CD4-positive, CD25-positive, alpha-beta regulatory T cell (primary cell): ENCODE results near the gene EDN3. TPM values are rescaled to one million over a fixed set of nuclear protein-coding genes. Genes with fewer than 3 reads are reported as not detected.

Experiments
- ATAC-seq, 2 donors: fragments of 150-1000 bp; cut with Tn5 transposase; one replicate each; pipeline ENCODE4 v1.10.0; 2021; ENCODE audit warnings: low read depth in 2 of 2, moderate number of reproducible peaks in 2 of 2, moderate library complexity in 1 of 2
- DNase-seq, 3 donors: peaks; one replicate each; pipeline versions ENCODE4 v3.0.0 to v3.0.0-alpha.2; 2012 to 2022; ENCODE audit warnings: mixed read lengths in 1 of 3
- H3K27ac ChIP-seq: one replicate; pipeline ENCODE4 v1.7.0; 2013; ENCODE audit warnings: mild to moderate bottlenecking, low read length; ENCODE audit not compliant: insufficient read depth, poor library complexity, severe bottlenecking
- H3K27me3 ChIP-seq: one replicate; pipeline ENCODE4 v1.7.0; 2013; ENCODE audit warnings: low read length; ENCODE audit not compliant: control insufficient read depth, insufficient read depth
- H3K36me3 ChIP-seq: one replicate; pipeline ENCODE4 v1.7.0; 2013; ENCODE audit warnings: mild to moderate bottlenecking, low read length, moderate library complexity; ENCODE audit not compliant: control insufficient read depth, insufficient read depth
- H3K4me1 ChIP-seq: 2 replicates; pipeline ENCODE4 v1.7.0; 2013; ENCODE audit warnings: mild to moderate bottlenecking, low read length; ENCODE audit not compliant: insufficient read depth, control insufficient read depth, poor library complexity, severe bottlenecking
- H3K4me3 ChIP-seq: one replicate; pipeline ENCODE4 v1.7.0; 2013; ENCODE audit warnings: low read depth, mild to moderate bottlenecking, low read length, moderate library complexity
- H3K9me3 ChIP-seq, 2 experiments: 1 replicate in 1 of 2; 2 replicates in 1 of 2; pipeline ENCODE4 v1.7.0; 2013; ENCODE audit warnings: low read length in 2 of 2, mild to moderate bottlenecking in 1 of 2, moderate library complexity in 1 of 2; ENCODE audit not compliant: control insufficient read depth in 2 of 2
- H3K27ac Mint-ChIP-seq, 3 donors: one replicate each; pipeline ENCODE4 v1.8.0; 2020 to 2022; ENCODE audit warnings: mild to moderate bottlenecking in 3 of 3, mixed read lengths in 3 of 3, moderate library complexity in 2 of 3
- H3K27me3 Mint-ChIP-seq: one replicate; pipeline ENCODE4 v1.8.0; 2022; ENCODE audit warnings: mild to moderate bottlenecking, mixed read lengths
- H3K36me3 Mint-ChIP-seq: one replicate; pipeline ENCODE4 v1.8.0; 2020; ENCODE audit warnings: mixed read lengths
- H3K4me1 Mint-ChIP-seq, 4 donors: one replicate each; pipeline ENCODE4 v1.8.0; 2020 to 2022; ENCODE audit warnings: mixed read lengths in 4 of 4, mild to moderate bottlenecking in 1 of 4
- H3K4me3 Mint-ChIP-seq, 4 donors: one replicate each; pipeline ENCODE4 v1.8.0; 2020 to 2022; ENCODE audit warnings: mild to moderate bottlenecking in 4 of 4, mixed read lengths in 4 of 4, moderate library complexity in 3 of 4
- H3K9me3 Mint-ChIP-seq, 7 donors: one replicate each; pipeline ENCODE4 v1.8.0; 2020 to 2022; ENCODE audit warnings: mixed read lengths in 7 of 7, mild to moderate bottlenecking in 3 of 7, moderate library complexity in 2 of 7
- polyA plus RNA-seq, 4 donors: library from polyadenylated mRNA; unstranded; fragments of 300-500 nt; fragmentation: Illumina TruSeq; gene quantifications; one replicate each; pipeline ENCODE4 v1.2.3, GENCODE V29; 2021
- total RNA-seq: library from RNA; stranded (reverse); gene quantifications from one replicate; pipeline ENCODE4 v1.2.3, GENCODE V29; 2022

EDN3 gene
- total and polyA plus RNA-seq, 5 donors from 2014 or later = 0.44 TPM; not detected in 4

DNA sequence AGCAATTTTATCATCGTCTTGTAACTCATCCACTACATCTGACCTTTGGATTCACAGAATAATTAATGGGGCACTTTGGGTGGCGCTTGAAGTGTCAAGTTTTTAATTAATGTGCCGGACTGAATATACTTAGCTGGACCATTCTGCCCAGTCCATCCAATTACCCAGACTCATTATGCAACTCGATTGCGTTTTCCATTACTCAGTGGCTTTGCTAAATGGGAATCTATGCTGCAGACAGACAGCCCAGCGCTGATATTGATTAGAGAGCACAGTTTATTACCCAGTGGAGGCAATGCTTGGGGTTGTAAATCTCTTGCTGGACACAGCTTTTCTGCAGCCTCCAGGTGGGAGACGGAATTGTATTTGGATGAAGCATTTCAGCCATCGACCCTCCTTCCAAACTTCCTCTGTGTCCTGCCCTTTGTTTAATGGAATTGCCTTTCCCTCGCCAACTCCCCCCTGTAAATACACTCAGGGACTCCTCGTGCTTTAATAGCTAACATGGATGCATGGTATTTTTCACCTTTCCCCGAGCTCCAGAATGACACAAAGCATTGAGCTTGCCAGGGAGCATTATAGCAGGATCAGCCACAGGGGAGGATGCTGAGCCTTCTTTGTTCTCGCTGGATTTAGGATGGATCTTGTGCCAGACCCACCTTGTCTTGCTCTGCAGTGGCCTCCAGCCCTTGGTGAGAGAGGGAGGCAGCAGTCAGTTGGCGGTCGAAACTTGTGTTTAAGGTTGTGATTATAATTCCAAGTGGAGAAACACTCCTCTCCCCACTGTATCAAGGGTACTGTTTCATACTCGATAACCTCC is 59.7 kb downstream of the EDN3 start:
- Mint-ChIP-seq H3K9me3 (no peaks in the 10 kb centered on the region), H3K27me3 (peaks cover 8% of the 10 kb centered on the region), H3K36me3 (no peaks in the 10 kb centered on the region), H3K4me3 (no peak overlapping the region), H3K27ac (no peak overlapping the region), H3K4me1 (no peaks in the 10 kb centered on the region)
- Histone ChIP-seq H3K36me3 (no peaks in the 10 kb centered on the region), H3K27me3 (peaks cover 3% of the 10 kb centered on the region), H3K9me3 (no peaks in the 10 kb centered on the region), H3K27ac (no peak overlapping the region), H3K4me3 (no peak overlapping the region), H3K4me1 (no peaks in the 10 kb centered on the region)
- no peak for DNase-seq
- ATAC-seq = no peak

DNA sequence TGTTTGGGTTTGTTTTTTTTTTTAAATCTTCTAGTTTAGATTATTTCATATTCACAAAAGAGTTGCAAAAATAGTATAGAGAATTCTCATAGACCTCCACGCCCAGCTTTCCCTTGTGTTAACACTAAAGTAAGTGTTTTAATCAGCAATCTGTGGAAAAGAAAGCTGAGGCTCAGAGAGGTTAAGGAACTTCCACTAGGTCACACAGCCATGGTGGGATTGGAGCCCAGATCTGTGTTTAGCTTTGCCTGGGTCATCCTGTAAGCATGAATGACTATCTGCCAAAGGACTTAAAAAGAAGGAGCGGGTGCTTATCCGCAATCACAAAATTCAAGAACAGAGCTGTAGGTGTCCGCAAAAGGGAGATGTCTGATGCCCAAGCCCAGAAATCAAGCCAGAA is 60.5 kb downstream of the EDN3 start:
- no peaks in the 10 kb centered on the region for H3K9me3 Mint-ChIP-seq
- no peak overlapping the region for H3K4me3 ChIP-seq
- H3K4me3 Mint-ChIP-seq = no peak overlapping the region
- no peaks in the 10 kb centered on the region for H3K9me3 ChIP-seq
- H3K27ac ChIP-seq = no peak overlapping the region
- peaks cover 8% of the 10 kb centered on the region for H3K27me3 Mint-ChIP-seq
- H3K36me3 Mint-ChIP-seq = no peaks in the 10 kb centered on the region
- peaks cover 3% of the 10 kb centered on the region for H3K27me3 ChIP-seq
- DNase-seq (no peak), ATAC-seq (no peak)
- no peaks in the 10 kb centered on the region for H3K4me1 Mint-ChIP-seq
- no peaks in the 10 kb centered on the region for H3K4me1 ChIP-seq
- H3K36me3 ChIP-seq = no peaks in the 10 kb centered on the region
- H3K27ac Mint-ChIP-seq = no peak overlapping the region

DNA sequence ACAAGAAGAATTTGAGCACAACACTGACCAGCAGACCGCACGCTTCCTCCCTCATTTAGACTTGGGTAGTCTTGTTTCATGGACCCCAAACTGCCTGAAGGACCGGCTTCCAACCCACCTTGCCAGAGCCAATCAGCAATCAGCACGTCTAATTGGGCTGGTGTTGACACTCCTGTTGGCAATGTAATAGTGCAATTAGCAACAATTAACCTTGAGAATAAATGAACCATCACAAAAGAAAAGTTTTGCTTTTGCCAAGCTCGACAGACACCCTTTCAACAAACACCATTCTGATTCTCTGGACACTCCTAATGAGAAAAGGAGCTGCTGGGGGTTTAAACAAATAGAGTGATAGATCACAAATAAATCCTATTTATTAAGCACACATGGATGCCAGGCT is 61.0 kb downstream of the EDN3 start:
- Mint-ChIP-seq H3K4me3 (no peak overlapping the region), H3K27me3 (peaks cover 8% of the 10 kb centered on the region), H3K9me3 (no peaks in the 10 kb centered on the region), H3K27ac (no peak overlapping the region), H3K4me1 (no peaks in the 10 kb centered on the region), H3K36me3 (no peaks in the 10 kb centered on the region)
- H3K9me3 ChIP-seq = no peaks in the 10 kb centered on the region
- no peak overlapping the region for H3K4me3 ChIP-seq
- no peak for ATAC-seq
- H3K27ac ChIP-seq = no peak overlapping the region
- H3K4me1 ChIP-seq = no peaks in the 10 kb centered on the region
- H3K27me3 ChIP-seq = peaks cover 3% of the 10 kb centered on the region
- no peak for DNase-seq
- no peaks in the 10 kb centered on the region for H3K36me3 ChIP-seq

DNA sequence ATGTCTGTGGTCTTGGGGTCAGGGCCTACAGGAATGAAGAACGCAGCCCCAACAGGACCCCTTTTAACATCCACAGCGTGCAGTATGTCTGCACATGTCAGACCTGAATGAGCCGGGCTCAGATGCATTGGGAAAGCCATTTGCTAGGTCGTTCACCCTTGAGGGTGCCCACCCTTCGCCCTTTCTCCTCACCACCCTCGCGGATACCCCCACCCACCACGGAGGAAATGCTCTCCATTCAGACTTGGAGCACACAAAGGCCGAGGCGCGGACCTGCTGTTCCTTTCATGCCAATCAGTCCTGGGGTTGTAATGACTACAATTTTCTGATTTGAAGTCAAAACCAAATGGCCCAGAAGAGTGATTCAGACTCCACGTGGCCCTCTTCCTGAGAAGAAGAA is 62.7 kb downstream of the EDN3 start:
- no peak for DNase-seq
- no peaks in the 10 kb centered on the region for H3K9me3 ChIP-seq
- no peak for ATAC-seq
- H3K27me3 Mint-ChIP-seq = peaks cover 8% of the 10 kb centered on the region
- H3K36me3 ChIP-seq = no peaks in the 10 kb centered on the region
- no peak overlapping the region for H3K27ac ChIP-seq
- no peaks in the 10 kb centered on the region for H3K4me1 ChIP-seq
- H3K4me1 Mint-ChIP-seq = no peaks in the 10 kb centered on the region
- no peaks in the 10 kb centered on the region for H3K9me3 Mint-ChIP-seq
- H3K4me3 Mint-ChIP-seq = no peak overlapping the region
- H3K27me3 ChIP-seq = peaks cover 3% of the 10 kb centered on the region
- no peak overlapping the region for H3K4me3 ChIP-seq
- H3K36me3 Mint-ChIP-seq = no peaks in the 10 kb centered on the region
- no peak overlapping the region for H3K27ac Mint-ChIP-seq

DNA sequence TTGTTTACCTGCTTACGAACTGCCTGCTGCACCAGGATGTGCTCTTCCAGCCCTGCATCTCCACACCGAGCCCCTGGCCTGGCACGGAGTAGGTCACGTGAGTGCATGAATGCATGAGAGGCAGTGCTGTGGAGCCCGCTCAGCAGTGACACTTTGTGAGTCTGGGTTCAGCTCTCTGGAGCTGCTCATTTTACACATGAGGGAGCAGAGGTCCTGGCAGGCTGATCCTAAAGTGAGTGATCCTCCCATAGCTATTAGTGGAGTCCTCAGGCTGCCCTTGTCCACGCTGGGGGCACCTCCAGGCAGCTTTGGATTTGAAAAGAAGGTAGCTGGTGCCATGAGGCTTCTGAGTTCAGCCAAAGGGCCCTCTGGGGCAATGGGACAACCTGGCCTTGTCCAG is 64.2 kb downstream of the EDN3 start:
- Mint-ChIP-seq H3K9me3 (no peaks in the 10 kb centered on the region), H3K27me3 (peaks cover 7% of the 10 kb centered on the region), H3K36me3 (no peaks in the 10 kb centered on the region), H3K4me3 (no peak overlapping the region), H3K4me1 (no peaks in the 10 kb centered on the region), H3K27ac (no peak overlapping the region)
- Histone ChIP-seq H3K4me3 (no peak overlapping the region), H3K9me3 (no peaks in the 10 kb centered on the region), H3K4me1 (no peaks in the 10 kb centered on the region), H3K27me3 (peaks cover 3% of the 10 kb centered on the region), H3K36me3 (no peaks in the 10 kb centered on the region), H3K27ac (no peak overlapping the region)
- DNase-seq = no peak
- ATAC-seq = no peak

DNA sequence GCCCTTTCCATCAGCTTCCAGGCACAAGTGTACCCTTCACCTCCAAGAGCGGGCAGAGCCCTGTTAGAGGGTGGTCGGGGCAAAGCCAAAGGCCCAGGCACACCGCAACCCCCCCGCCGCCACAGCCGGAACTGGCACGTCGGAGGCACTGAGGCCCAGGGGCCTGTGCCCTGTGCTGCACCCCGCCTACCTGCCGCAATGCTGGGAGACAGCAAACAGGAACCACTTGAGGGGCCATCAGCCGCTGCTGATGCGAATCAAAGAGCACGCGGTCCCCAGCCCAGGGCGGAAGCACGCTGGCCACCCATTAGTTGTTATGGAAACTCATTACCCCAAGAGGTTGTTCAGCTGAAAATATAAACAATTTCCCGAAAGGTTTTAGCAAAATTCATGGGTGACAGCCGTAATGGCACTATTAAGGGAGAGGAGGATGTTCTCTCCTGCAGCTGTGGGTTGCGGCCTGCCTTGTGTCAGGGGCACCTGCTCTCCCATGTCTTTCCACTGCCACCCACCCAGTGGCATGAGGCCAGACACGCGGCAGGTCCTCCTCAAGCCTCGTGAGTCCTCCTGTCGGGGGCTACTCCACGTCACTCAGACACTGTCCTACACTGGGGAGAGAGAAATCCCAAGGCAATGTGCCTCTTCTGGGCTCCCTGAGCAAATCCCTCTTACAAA is 65.3 kb downstream of the EDN3 start:
- Histone ChIP-seq H3K4me3 (no peak overlapping the region), H3K9me3 (no peaks in the 10 kb centered on the region), H3K27ac (no peak overlapping the region), H3K4me1 (no peaks in the 10 kb centered on the region), H3K27me3 (peaks cover 3% of the 10 kb centered on the region), H3K36me3 (no peaks in the 10 kb centered on the region)
- Mint-ChIP-seq H3K4me3 (no peak overlapping the region), H3K4me1 (no peaks in the 10 kb centered on the region), H3K9me3 (no peaks in the 10 kb centered on the region), H3K27me3 (peaks cover 5% of the 10 kb centered on the region), H3K27ac (no peak overlapping the region), H3K36me3 (no peaks in the 10 kb centered on the region)
- no peak for DNase-seq
- no peak for ATAC-seq

DNA sequence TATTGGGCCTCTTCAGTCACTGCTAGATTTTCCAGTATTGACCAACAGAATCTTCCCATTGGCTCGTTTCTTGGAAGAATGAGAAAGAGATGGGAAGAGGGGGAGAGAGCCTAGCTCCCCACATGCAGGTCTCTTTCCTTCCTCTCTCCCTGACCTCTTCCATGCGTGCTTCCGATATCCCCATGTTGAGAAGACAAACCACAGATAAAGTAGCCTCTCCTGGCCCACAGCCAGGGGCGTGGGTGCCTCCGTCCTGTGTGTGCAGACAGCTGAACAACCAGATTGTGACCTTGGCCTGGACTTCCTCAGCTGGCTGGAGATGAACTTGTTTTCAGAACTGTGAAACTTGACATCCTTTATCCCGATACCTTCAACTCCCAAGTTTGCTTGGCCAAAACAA is 71.0 kb downstream of the EDN3 start:
- Histone ChIP-seq H3K4me3 (no peak overlapping the region), H3K27ac (no peak overlapping the region), H3K4me1 (no peaks in the 10 kb centered on the region), H3K9me3 (no peaks in the 10 kb centered on the region), H3K36me3 (no peaks in the 10 kb centered on the region), H3K27me3 (no peaks in the 10 kb centered on the region)
- Mint-ChIP-seq H3K4me3 (no peak overlapping the region), H3K4me1 (no peaks in the 10 kb centered on the region), H3K27me3 (peaks cover 9% of the 10 kb centered on the region), H3K9me3 (peaks cover 0 to 4% (median 0%) of the 10 kb centered on the region in 7 donors), H3K27ac (no peak overlapping the region), H3K36me3 (no peaks in the 10 kb centered on the region)
- DNase-seq (no peak), ATAC-seq (no peak)

DNA sequence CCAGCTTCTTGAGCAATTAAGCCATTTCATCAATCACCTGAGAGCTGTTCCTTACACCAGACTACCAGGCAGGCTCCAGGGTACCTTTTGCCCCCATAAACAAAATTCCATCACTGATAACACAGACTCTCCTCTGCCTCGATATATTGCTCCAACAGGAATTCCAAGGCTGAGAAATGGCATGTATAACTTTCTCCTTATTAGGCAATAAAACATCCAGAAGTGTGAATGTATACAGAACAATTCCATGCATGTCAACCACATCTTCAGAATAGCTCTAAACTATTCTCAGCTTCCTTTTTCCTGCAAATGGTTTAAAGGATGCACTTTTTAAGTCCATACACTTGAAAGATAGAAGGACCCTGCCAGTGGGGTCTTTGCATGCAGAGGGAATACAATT is 73.8 kb downstream of the EDN3 start:
- Histone ChIP-seq H3K9me3 (no peaks in the 10 kb centered on the region), H3K27me3 (no peaks in the 10 kb centered on the region), H3K4me1 (no peaks in the 10 kb centered on the region), H3K36me3 (no peaks in the 10 kb centered on the region), H3K4me3 (no peak overlapping the region), H3K27ac (no peak overlapping the region)
- Mint-ChIP-seq H3K4me1 (no peaks in the 10 kb centered on the region), H3K27me3 (peaks cover 9% of the 10 kb centered on the region), H3K9me3 (peaks cover 0 to 4% (median 0%) of the 10 kb centered on the region in 7 donors), H3K27ac (no peak overlapping the region), H3K36me3 (no peaks in the 10 kb centered on the region), H3K4me3 (no peak overlapping the region)
- ATAC-seq (no peak), DNase-seq (no peak)
